AG09309 (cell line): ENCODE results near the gene SAMD9.
A peak's percentile ranks its signal among the peaks of the same experiment; 100 is the strongest.

ENCODE experiments used
- DNase-seq: peaks from one replicate; pipeline ENCODE4 v3.0.0-alpha.2; 2010; ENCODE audit warnings: low read depth
- H3K4me3 ChIP-seq: 2 replicates; pipeline ENCODE4 v1.5.1; 2011; ENCODE audit warnings: mild to moderate bottlenecking, low read depth, low read length, moderate library complexity; ENCODE audit not compliant: control insufficient read depth
- TF ChIP-seq, protein P1 (sequence below): IDR thresholded peaks from 2 replicates; pipeline ENCODE4 v1.5.1; 2011; ENCODE audit warnings: mild to moderate bottlenecking, low read depth, low read length, inconsistent platforms; ENCODE audit not compliant: insufficient read depth, control insufficient read depth; ENCODE audit errors: missing control alignments

The SAMD9 gene

GRCh38 chr7:93156884-93157283 lies 39.1 kb upstream of the SAMD9 start:
- no peak overlapping the region for H3K4me3 ChIP-seq
- TF ChIP-seq, protein P1, sequence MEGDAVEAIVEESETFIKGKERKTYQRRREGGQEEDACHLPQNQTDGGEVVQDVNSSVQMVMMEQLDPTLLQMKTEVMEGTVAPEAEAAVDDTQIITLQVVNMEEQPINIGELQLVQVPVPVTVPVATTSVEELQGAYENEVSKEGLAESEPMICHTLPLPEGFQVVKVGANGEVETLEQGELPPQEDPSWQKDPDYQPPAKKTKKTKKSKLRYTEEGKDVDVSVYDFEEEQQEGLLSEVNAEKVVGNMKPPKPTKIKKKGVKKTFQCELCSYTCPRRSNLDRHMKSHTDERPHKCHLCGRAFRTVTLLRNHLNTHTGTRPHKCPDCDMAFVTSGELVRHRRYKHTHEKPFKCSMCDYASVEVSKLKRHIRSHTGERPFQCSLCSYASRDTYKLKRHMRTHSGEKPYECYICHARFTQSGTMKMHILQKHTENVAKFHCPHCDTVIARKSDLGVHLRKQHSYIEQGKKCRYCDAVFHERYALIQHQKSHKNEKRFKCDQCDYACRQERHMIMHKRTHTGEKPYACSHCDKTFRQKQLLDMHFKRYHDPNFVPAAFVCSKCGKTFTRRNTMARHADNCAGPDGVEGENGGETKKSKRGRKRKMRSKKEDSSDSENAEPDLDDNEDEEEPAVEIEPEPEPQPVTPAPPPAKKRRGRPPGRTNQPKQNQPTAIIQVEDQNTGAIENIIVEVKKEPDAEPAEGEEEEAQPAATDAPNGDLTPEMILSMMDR = no peak
- no peak for DNase-seq

GRCh38 chr7:93150200-93150835 lies 32.5 kb upstream of the SAMD9 start:
- no peak overlapping the region for H3K4me3 ChIP-seq
- TF ChIP-seq, protein P1 = peak; percentile 6
- no peak for DNase-seq

DNA sequence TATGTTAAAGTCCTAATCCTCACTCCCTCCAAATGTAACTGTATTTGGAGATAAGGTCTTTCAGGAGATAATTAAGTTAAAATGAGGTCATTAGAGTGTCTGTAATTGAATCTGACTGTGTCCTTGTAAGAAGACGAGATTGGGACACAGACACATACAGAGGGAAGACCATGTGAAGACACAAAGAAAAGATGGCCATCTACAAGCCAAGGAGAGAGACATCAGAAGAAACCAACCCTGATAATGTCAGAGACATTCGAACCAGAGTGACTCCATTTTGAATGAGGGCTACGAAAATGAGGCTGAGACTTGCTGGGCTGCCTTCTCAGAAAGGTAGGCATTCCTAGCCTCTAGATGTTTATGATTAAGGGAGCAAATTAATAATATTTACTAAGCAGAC lies 30.9 kb upstream of the SAMD9 start:
- H3K4me3 ChIP-seq = no peak overlapping the region
- DNase-seq = no peak
- TF ChIP-seq, protein P1 = no peak

DNA sequence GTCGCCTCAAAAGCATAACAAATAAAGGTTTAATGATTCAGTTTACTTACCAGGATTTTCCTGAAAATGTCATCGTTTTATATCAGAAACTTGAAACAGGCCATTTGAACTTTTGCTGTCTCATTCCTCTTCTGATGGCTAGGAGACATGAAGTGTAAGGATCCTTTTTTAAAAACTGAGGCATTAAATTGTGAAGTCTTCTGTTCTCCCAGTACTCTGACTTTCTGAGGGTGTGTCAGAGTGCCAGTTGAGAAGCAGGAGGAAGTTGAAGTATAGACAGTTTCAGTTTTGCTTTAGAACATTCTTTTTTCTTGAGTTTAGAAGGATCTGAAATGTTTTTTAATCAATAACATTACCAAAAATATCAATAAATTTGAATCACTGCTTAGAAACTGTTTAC lies 30.4 kb upstream of the SAMD9 start, which contains the start of gene SAMD9L:
SAMD9L (minus strand) TSS at position 242 of the 400 bp plus-strand sequence. CDS start 12,414 bp downstream, outside the sequence.
- no peak for DNase-seq
- peak within 1 kb of the TSS; percentile 54 for H3K4me3 ChIP-seq
- TF ChIP-seq, protein P1 = no peak

DNA sequence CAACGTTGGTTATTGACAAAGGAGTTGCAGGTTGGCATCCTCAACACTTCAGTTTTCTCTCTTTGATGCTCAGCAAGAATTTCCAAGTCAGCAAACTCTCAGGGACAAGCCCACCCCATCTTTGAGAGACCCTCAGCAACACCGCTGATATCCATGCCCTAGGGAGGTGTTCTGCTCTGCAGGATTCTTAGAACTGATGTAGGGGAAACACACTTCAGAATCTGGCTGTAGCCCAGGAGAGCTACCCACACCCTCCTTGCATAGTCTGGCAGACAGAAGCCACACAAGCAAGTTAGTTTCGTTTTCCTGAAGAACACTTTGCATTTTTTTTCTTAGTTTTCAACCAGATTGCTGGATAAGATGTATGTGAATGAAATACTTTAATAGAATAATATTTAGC lies 29.6 kb upstream of the SAMD9 start:
- H3K4me3 ChIP-seq = peak overlapping the region; percentile 54
- TF ChIP-seq, protein P1 = no peak
- DNase-seq = no peak

DNA sequence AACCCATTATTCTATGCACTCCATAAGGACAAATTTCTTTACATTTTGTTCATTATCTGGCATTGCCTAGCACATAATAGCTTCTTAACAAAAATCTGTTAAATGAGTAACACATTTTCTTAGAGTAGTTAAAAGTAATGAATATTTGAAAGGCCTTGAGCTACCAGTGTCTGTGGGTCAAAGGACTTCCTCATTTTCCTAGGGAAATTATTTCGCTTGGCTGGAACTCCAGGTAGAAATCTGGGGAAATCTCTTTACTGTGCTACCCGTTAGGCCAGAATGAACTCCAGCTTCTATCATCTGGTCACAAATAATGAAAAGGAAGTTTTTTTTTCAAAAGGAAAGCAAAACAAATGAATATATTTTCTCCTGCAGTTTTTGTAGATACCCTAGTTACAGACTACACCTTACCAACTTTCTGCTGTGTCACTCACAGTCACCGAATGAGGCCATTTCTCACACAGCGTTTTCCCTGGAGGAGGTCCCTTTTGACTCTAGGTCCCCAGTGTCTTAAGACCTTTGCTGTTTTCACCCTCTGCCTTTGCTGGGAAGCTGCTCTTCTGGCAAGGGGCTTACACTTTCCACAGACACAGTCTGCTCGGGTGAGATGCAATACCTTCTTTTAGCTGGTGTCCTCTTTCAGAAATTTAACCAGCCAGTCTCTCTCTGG lies 28.8 kb upstream of the SAMD9 start:
- H3K4me3 ChIP-seq = peak overlapping the region; percentile 54
- TF ChIP-seq, protein P1 = no peak
- DNase-seq = no peak
